ENCODE data around the gene KLHDC8A.

KLHDC8A gene

GRCh38 chr1:205310976-205311704 is 45.6 kb downstream of the KLHDC8A start:
- no peak for TF ChIP-seq CTCF (IDR thresholded peaks at IDR 0.05; ENCODE audit: borderline replicate concordance, insufficient read depth, low read depth, low read length)
- H3K4me3 ChIP-seq (ENCODE audit: low read depth, low read length): no peak overlapping the region

- TF ChIP-seq CTCF (IDR thresholded peaks at IDR 0.05; ENCODE audit: borderline replicate concordance, insufficient read depth, low read depth, low read length): no peak
- no peak overlapping the region for H3K4me3 ChIP-seq (ENCODE audit: low read depth, low read length)
Observed at GRCh38 chr1:205309741-205310140, 47.0 kb downstream of the KLHDC8A start.

- no peak for TF ChIP-seq CTCF (IDR thresholded peaks at IDR 0.05; ENCODE audit: borderline replicate concordance, insufficient read depth, low read depth, low read length)
- no peak overlapping the region for H3K4me3 ChIP-seq (ENCODE audit: low read depth, low read length)
Observed at GRCh38 chr1:205306929-205307566, 49.7 kb downstream of the KLHDC8A start.

GRCh38 chr1:205304695-205305070 is 52.0 kb downstream of the KLHDC8A start:
- TF ChIP-seq CTCF (IDR thresholded peaks at IDR 0.05; ENCODE audit: borderline replicate concordance, insufficient read depth, low read depth, low read length): no peak
- H3K4me3 ChIP-seq (ENCODE audit: low read depth, low read length): no peak overlapping the region

GRCh38 chr1:205304046-205304694 is 52.6 kb downstream of the KLHDC8A start:
- no peak overlapping the region for H3K4me3 ChIP-seq (ENCODE audit: low read depth, low read length)
- TF ChIP-seq CTCF (IDR thresholded peaks at IDR 0.05; ENCODE audit: borderline replicate concordance, insufficient read depth, low read depth, low read length): no peak

GRCh38 chr1:205303247-205303888 is 53.4 kb downstream of the KLHDC8A start:
- no peak overlapping the region for H3K4me3 ChIP-seq (ENCODE audit: low read depth, low read length)
- no peak for TF ChIP-seq CTCF (IDR thresholded peaks at IDR 0.05; ENCODE audit: borderline replicate concordance, insufficient read depth, low read depth, low read length)
